ENCODE data around the gene H2AZ1. TPM values are rescaled to one million over a fixed set of nuclear protein-coding genes. Genes with fewer than 3 reads are reported as not detected.

The H2AZ1 gene
- total and polyA plus RNA-seq, 9 of the 15 experiments (the other 6 are each of a cell fraction or from before 2014, with no cell fraction given): 605 to 4,380 (median 768) TPM

DNA sequence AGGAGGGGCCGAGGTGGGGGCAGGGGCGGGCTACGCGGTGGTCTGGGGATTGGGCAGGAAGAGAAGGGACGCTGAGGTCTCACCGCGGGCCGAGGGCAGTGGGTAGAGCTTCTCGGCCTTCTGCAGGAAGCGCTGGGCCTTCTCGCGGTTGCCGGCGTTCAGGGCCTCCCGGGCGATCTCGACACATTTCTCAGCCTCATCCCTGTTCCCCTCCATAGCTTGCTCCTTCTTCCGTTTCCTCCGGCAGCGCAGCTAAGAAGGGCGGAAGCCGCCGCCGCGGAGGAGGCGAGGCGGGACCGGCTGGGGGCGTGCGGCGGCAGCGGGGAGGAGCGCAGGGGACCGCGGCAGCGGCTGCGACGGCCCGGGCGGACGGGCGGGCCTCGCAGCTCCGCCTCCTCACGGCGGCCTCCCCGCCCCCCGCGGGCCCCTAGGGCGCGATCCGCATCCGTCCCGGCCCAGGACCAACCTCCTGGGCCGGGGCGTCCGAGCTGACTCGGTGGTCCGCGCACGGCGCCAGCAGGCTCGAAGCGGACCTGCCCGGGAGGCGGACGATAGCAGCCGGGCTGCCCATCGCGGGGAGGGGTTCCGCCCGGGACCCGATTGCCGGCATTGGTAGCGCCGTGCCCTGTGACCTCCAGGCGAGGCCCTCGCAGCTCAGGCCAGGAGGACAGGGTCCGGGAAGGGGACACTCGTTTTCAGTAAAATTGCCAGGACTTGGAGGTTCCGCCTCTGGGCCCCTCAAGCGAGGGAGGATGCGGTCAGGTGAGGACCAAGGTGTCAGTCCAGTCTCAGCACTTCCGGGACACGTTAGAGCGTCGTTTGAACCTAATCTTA is 3.5 kb downstream of the H2AZ1 start, which contains the start of gene DNAJB14 (continued):
- TF ChIP-seq SUPT5H (IDR thresholded peaks at IDR 0.05) (peak; percentile 82), PHB (CRISPR knock-in tag; IDR thresholded peaks at IDR 0.05) (peak; percentile 96), ELF4 (CRISPR knock-in tag; IDR thresholded peaks at IDR 0.05) (peak; percentile 45; the same call in 1 of the 2 replicates), SIN3B (IDR thresholded peaks at IDR 0.05; ENCODE audit: low read depth) (peak; percentile 53), ZNF174 (CRISPR knock-in tag; IDR thresholded peaks at IDR 0.05) (no peak), SPI1 (IDR thresholded peaks at IDR 0.05; ENCODE audit: borderline replicate concordance, low read depth, low read length) (peak; percentile 37; the same call in 1 of the 2 replicates), POLR3G (IDR thresholded peaks at IDR 0.05; ENCODE audit: extremely low read depth, insufficient read length, insufficient replicate concordance) (no peak), SOX6 (IDR thresholded peaks at IDR 0.05) (0 out of 2 replicates have a peak, but pooled peaks have one; percentile 9), GABPB1 (CRISPR knock-in tag; IDR thresholded peaks at IDR 0.05) (peak; percentile 72; the same call in 1 of the 2 replicates), CTBP1 (IDR thresholded peaks at IDR 0.05; ENCODE audit: borderline replicate concordance) (peak; percentile 81; the same call in 1 of the 2 replicates), SNIP1 (IDR thresholded peaks at IDR 0.05; ENCODE audit: low read depth) (no peak), RFX1 (IDR thresholded peaks at IDR 0.05) (no peak), GABPA (tag; conservative IDR thresholded peaks at IDR 0.05; ENCODE audit: low read depth) (peak; percentile 92)
- TF ChIP-seq, protein P1, sequence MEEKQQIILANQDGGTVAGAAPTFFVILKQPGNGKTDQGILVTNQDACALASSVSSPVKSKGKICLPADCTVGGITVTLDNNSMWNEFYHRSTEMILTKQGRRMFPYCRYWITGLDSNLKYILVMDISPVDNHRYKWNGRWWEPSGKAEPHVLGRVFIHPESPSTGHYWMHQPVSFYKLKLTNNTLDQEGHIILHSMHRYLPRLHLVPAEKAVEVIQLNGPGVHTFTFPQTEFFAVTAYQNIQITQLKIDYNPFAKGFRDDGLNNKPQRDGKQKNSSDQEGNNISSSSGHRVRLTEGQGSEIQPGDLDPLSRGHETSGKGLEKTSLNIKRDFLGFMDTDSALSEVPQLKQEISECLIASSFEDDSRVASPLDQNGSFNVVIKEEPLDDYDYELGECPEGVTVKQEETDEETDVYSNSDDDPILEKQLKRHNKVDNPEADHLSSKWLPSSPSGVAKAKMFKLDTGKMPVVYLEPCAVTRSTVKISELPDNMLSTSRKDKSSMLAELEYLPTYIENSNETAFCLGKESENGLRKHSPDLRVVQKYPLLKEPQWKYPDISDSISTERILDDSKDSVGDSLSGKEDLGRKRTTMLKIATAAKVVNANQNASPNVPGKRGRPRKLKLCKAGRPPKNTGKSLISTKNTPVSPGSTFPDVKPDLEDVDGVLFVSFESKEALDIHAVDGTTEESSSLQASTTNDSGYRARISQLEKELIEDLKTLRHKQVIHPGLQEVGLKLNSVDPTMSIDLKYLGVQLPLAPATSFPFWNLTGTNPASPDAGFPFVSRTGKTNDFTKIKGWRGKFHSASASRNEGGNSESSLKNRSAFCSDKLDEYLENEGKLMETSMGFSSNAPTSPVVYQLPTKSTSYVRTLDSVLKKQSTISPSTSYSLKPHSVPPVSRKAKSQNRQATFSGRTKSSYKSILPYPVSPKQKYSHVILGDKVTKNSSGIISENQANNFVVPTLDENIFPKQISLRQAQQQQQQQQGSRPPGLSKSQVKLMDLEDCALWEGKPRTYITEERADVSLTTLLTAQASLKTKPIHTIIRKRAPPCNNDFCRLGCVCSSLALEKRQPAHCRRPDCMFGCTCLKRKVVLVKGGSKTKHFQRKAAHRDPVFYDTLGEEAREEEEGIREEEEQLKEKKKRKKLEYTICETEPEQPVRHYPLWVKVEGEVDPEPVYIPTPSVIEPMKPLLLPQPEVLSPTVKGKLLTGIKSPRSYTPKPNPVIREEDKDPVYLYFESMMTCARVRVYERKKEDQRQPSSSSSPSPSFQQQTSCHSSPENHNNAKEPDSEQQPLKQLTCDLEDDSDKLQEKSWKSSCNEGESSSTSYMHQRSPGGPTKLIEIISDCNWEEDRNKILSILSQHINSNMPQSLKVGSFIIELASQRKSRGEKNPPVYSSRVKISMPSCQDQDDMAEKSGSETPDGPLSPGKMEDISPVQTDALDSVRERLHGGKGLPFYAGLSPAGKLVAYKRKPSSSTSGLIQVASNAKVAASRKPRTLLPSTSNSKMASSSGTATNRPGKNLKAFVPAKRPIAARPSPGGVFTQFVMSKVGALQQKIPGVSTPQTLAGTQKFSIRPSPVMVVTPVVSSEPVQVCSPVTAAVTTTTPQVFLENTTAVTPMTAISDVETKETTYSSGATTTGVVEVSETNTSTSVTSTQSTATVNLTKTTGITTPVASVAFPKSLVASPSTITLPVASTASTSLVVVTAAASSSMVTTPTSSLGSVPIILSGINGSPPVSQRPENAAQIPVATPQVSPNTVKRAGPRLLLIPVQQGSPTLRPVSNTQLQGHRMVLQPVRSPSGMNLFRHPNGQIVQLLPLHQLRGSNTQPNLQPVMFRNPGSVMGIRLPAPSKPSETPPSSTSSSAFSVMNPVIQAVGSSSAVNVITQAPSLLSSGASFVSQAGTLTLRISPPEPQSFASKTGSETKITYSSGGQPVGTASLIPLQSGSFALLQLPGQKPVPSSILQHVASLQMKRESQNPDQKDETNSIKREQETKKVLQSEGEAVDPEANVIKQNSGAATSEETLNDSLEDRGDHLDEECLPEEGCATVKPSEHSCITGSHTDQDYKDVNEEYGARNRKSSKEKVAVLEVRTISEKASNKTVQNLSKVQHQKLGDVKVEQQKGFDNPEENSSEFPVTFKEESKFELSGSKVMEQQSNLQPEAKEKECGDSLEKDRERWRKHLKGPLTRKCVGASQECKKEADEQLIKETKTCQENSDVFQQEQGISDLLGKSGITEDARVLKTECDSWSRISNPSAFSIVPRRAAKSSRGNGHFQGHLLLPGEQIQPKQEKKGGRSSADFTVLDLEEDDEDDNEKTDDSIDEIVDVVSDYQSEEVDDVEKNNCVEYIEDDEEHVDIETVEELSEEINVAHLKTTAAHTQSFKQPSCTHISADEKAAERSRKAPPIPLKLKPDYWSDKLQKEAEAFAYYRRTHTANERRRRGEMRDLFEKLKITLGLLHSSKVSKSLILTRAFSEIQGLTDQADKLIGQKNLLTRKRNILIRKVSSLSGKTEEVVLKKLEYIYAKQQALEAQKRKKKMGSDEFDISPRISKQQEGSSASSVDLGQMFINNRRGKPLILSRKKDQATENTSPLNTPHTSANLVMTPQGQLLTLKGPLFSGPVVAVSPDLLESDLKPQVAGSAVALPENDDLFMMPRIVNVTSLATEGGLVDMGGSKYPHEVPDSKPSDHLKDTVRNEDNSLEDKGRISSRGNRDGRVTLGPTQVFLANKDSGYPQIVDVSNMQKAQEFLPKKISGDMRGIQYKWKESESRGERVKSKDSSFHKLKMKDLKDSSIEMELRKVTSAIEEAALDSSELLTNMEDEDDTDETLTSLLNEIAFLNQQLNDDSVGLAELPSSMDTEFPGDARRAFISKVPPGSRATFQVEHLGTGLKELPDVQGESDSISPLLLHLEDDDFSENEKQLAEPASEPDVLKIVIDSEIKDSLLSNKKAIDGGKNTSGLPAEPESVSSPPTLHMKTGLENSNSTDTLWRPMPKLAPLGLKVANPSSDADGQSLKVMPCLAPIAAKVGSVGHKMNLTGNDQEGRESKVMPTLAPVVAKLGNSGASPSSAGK (IDR thresholded peaks at IDR 0.05): peak; percentile 49; the same call in 1 of the 2 replicates
- TF ChIP-seq, protein P2, sequence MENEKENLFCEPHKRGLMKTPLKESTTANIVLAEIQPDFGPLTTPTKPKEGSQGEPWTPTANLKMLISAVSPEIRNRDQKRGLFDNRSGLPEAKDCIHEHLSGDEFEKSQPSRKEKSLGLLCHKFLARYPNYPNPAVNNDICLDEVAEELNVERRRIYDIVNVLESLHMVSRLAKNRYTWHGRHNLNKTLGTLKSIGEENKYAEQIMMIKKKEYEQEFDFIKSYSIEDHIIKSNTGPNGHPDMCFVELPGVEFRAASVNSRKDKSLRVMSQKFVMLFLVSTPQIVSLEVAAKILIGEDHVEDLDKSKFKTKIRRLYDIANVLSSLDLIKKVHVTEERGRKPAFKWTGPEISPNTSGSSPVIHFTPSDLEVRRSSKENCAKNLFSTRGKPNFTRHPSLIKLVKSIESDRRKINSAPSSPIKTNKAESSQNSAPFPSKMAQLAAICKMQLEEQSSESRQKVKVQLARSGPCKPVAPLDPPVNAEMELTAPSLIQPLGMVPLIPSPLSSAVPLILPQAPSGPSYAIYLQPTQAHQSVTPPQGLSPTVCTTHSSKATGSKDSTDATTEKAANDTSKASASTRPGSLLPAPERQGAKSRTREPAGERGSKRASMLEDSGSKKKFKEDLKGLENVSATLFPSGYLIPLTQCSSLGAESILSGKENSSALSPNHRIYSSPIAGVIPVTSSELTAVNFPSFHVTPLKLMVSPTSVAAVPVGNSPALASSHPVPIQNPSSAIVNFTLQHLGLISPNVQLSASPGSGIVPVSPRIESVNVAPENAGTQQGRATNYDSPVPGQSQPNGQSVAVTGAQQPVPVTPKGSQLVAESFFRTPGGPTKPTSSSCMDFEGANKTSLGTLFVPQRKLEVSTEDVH (IDR thresholded peaks at IDR 0.05; ENCODE audit: low read depth, partially characterized antibody): peak; percentile 80

Data from K562 (cell line).